SK-N-MC (cell line): ENCODE results near the gene DGKQ.

Source experiments
- EZH2 ChIP-seq: fragments of 200-600 bp; sonication (generic); IDR thresholded peaks from one replicate; pipeline ENCODE4 v1.6.1; 2017; ENCODE audit warnings: antibody characterized with exemption
- FOXP2 ChIP-seq: optimal IDR thresholded peaks from 2 replicates; pipeline ENCODE3; 2011; ENCODE audit warnings: mild to moderate bottlenecking, moderate library complexity; ENCODE audit not compliant: insufficient read depth; ENCODE audit errors: extremely low read length, control extremely low read depth

GRCh38 chr4:965766-966134, 7.6 kb downstream of the DGKQ start:
- TF ChIP-seq FOXP2 (no peak), EZH2 (no peak)
